A549 (cell line): ENCODE data around the gene TBCE. TPM values are rescaled to one million over a fixed set of nuclear protein-coding genes. Genes with fewer than 3 reads are reported as not detected.
"Not testable (repeated sequence)": the region's sequence is repeated elsewhere in the genome, so short reads cannot be mapped to it uniquely, and the experiment has no call there.

Experiments used
- ATAC-seq, 2 experiments: fragments of 200-7000 bp in 1 of 2; fragments of >200 bp in 1 of 2; cut with Nextera tagmentation in 1 of 2; cut with Tn5 transposase in 1 of 2; 3 replicates each; pipeline versions ENCODE4 v1.8.0 to v1.9.1; 2018 to 2020; ENCODE audit warnings: mild to moderate bottlenecking in 1 of 2, moderate library complexity in 1 of 2
- CTCF ChIA-PET: fragments of 300-600 bp; sonication (Branson Sonifier 250); formaldehyde crosslinking; extraction: SDS; loops from one replicate; lab custom pipeline; 2021; ENCODE audit warnings: antibody characterized with exemption, inconsistent platforms; lab: Yijun Ruan, JAX
- POLR2A ChIA-PET: fragments of 350-600 bp; formaldehyde crosslinking; extraction: SDS; loops from one replicate; lab custom pipeline; 2021; ENCODE audit warnings: antibody characterized with exemption, inconsistent platforms; lab: Yijun Ruan, JAX
- DNase-seq, 2 experiments: peaks; one replicate each; pipeline versions ENCODE4 v3.0.0 to v3.0.0-alpha.2; 2011 to 2016; ENCODE audit warnings: low read depth in 1 of 2, low spot score in 1 of 2
- FAIRE-seq: peaks from 2 replicates; lab custom pipeline; 2011; peaks lifted over from hg19 to GRCh38; lab: Jason Lieb, UNC
- H3K27ac ChIP-seq, 2 experiments: fragments of >200 bp; sonication (Bioruptor Twin); formaldehyde crosslinking; 3 replicates each; pipeline ENCODE4 v1.5.1; 2016 to 2017
- H3K4me1 ChIP-seq: fragments of >200 bp; sonication (Bioruptor Twin); formaldehyde crosslinking; 3 replicates; pipeline ENCODE4 v1.6.1; 2016
- H3K4me2 ChIP-seq: fragments of >200 bp; sonication (Bioruptor Twin); formaldehyde crosslinking; 3 replicates; pipeline ENCODE4 v1.6.1; 2016
- H3K4me3 ChIP-seq: fragments of >200 bp; sonication (Bioruptor Twin); formaldehyde crosslinking; 3 replicates; pipeline ENCODE4 v1.5.1; 2016
- H3K9me3 ChIP-seq: fragments of >200 bp; sonication (Bioruptor Twin); formaldehyde crosslinking; 3 replicates; pipeline ENCODE4 v1.6.1; 2016
- BHLHE40 ChIP-seq: IDR thresholded peaks from 2 replicates; pipeline ENCODE4 v1.6.1; 2012; ENCODE audit warnings: low read depth, low read length, inconsistent platforms
- CBX8 ChIP-seq: fragments of 200-600 bp; sonication (generic); IDR thresholded peaks from 2 replicates; pipeline ENCODE4 v1.6.1; 2016
- CHD2 ChIP-seq: fragments of 150-350 bp; IDR thresholded peaks from 2 replicates; pipeline ENCODE4 v1.6.1; 2014; ENCODE audit warnings: low read length; ENCODE audit not compliant: partially characterized antibody
- CTCF ChIP-seq: fragments of >200 bp; sonication (Bioruptor Twin); formaldehyde crosslinking; IDR thresholded peaks from 3 replicates; pipeline ENCODE4 v1.5.1; 2016
- E2F6 ChIP-seq: IDR thresholded peaks from 2 replicates; pipeline ENCODE4 v1.6.1; 2012; ENCODE audit warnings: low read depth, borderline replicate concordance
- EHMT2 ChIP-seq: fragments of 200-600 bp; sonication (generic); IDR thresholded peaks from 2 replicates; pipeline ENCODE4 v1.6.1; 2016; ENCODE audit warnings: antibody characterized with exemption, low read depth, mild to moderate bottlenecking, moderate library complexity
- EP300 ChIP-seq, 2 experiments: fragments of >200 bp; sonication (Bioruptor Twin); formaldehyde crosslinking; IDR thresholded peaks; 2 replicates in 1 of 2; 3 replicates in 1 of 2; pipeline ENCODE4 v1.6.1; 2016 to 2017
- ESRRA ChIP-seq: fragments of 150-350 bp; IDR thresholded peaks from 2 replicates; pipeline ENCODE4 v1.6.1; 2014; ENCODE audit warnings: mild to moderate bottlenecking, low read length, borderline replicate concordance
- FOSL2 ChIP-seq, 2 experiments: fragments of 450-650 bp in 1 of 2; fragments of >200 bp in 1 of 2; sonication (Bioruptor Twin) in 1 of 2; formaldehyde crosslinking; IDR thresholded peaks; 2 replicates each; pipeline versions ENCODE4 v1.5.0 to v1.6.1; 2016 to 2020; ENCODE audit warnings: mild to moderate bottlenecking in 1 of 2, moderate library complexity in 1 of 2
- FOXS1 ChIP-seq: fragments of 250-450 bp; sonication (Bioruptor Pico); IDR thresholded peaks from 2 replicates; pipeline ENCODE4 v1.5.0; 2020; ENCODE audit warnings: mild to moderate bottlenecking, moderate library complexity
- HDAC2 ChIP-seq: fragments of 200-600 bp; sonication (generic); IDR thresholded peaks from 2 replicates; pipeline ENCODE4 v1.6.1; 2016
- HES2 ChIP-seq: fragments of >200 bp; sonication (Bioruptor Twin); formaldehyde crosslinking; IDR thresholded peaks from 2 replicates; pipeline ENCODE4 v1.6.1; 2016
- JUN ChIP-seq, 2 experiments: fragments of >200 bp; sonication (Bioruptor Twin); formaldehyde crosslinking; IDR thresholded peaks; 2 replicates in 1 of 2; 3 replicates in 1 of 2; pipeline ENCODE4 v1.6.1; 2016 to 2017
- MAFK ChIP-seq: fragments of 450-650 bp; IDR thresholded peaks from 2 replicates; pipeline ENCODE4 v1.6.1; 2014; ENCODE audit not compliant: partially characterized antibody
- MAZ ChIP-seq: fragments of 150-350 bp; IDR thresholded peaks from 2 replicates; pipeline ENCODE4 v1.6.1; 2014; ENCODE audit warnings: antibody characterized with exemption, low read depth, low read length, borderline replicate concordance
- NFE2L2 ChIP-seq: fragments of 150-350 bp; conservative IDR thresholded peaks from 2 replicates; pipeline ENCODE4 v1.6.1; 2014; ENCODE audit warnings: low read length
- PBX3 ChIP-seq: IDR thresholded peaks from 2 replicates; pipeline ENCODE4 v1.6.1; 2012
- PHF8 ChIP-seq: fragments of 200-600 bp; sonication (generic); IDR thresholded peaks from 2 replicates; pipeline ENCODE4 v1.6.1; 2016; ENCODE audit warnings: low read depth, mild to moderate bottlenecking, antibody characterized with exemption, moderate library complexity, borderline replicate concordance
- POLR2A ChIP-seq: IDR thresholded peaks from 2 replicates; pipeline ENCODE4 v1.6.1; 2012; ENCODE audit warnings: mild to moderate bottlenecking, low read length
- RFX5 ChIP-seq: fragments of 450-650 bp; IDR thresholded peaks from 2 replicates; pipeline ENCODE4 v1.7.1; 2014; ENCODE audit warnings: antibody characterized with exemption, mild to moderate bottlenecking, moderate library complexity
- SMC3 ChIP-seq: fragments of >200 bp; sonication (Bioruptor Twin); formaldehyde crosslinking; IDR thresholded peaks from 3 replicates; pipeline ENCODE4 v1.6.1; 2018; ENCODE audit warnings: inconsistent platforms
- WGBS: methylation state at CpG from one replicate; pipeline ENCODE4 v1.1.6; 2017; ENCODE audit errors: missing lambda C conversion rate; 5-methylcytosine and 5-hydroxymethylcytosine counted together
- polyA plus RNA-seq, 4 experiments: library from polyadenylated mRNA; depleted of rRNA in 3 of 4; stranded (reverse); fragments of >200 nt; fragmentation: RNase III in 1 of 4; extraction: RNeasy Plus Mini Kit Qiagen cat#74134 plus additional on column Dnase treatment in 1 of 4; gene quantifications; 2 replicates in 3 of 4; 3 replicates in 1 of 4; pipeline ENCODE4 v1.2.3, GENCODE V29; 2011 to 2017

Gene TBCE
- polyA plus RNA-seq, 2 of the 4 experiments (the other 2 are of a cell fraction): 45.1 to 65.2 TPM

- FAIRE-seq (no peak), ATAC-seq (no peak), DNase-seq (no peak)
- H3K4me1 ChIP-seq: no peaks in the 10 kb centered on the region
- no peak overlapping the region for H3K4me2 ChIP-seq
- no peaks in the 10 kb centered on the region for H3K9me3 ChIP-seq
- ChIA-PET CTCF (interaction anchor here (0.6 to 1.3 kb wide), 3 partner anchors 12 to 1499 kb away, joined by 3 read pairs; no protein-coding TSS in a partner anchor), POLR2A (no interaction called here)
- H3K4me3 ChIP-seq: no peak overlapping the region
- no peak overlapping the region for H3K27ac ChIP-seq
- TF ChIP-seq ESRRA (no peak), PBX3 (no peak), EP300 (IDR thresholded peaks at IDR 0.05) (no peak), JUN (IDR thresholded peaks at IDR 0.05) (no peak), SMC3 (no peak), MAZ (no peak), CBX8 (no peak), HES2 (no peak), EHMT2 (no peak), CHD2 (no peak), BHLHE40 (no peak), PHF8 (no peak), NFE2L2 (no peak), RFX5 (no peak), FOSL2 (IDR thresholded peaks at IDR 0.05) (no peak), FOSL2 (CRISPR knock-in tag; IDR thresholded peaks at IDR 0.05) (no peak), HDAC2 (no peak), FOXS1 (CRISPR knock-in tag) (no peak), MAFK (no peak), CTCF (no peak), E2F6 (no peak)
- WGBS: 81% methylated on average over 2 of the region's 2 CpGs
Measured at GRCh38 chr1:235455097-235455496, 87.9 kb downstream of the TBCE start.

- POLR2A ChIA-PET: no interaction called here
- Histone ChIP-seq H3K9me3 (no peaks in the 10 kb centered on the region), H3K4me2 (no peak overlapping the region), H3K27ac (no peak overlapping the region), H3K4me3 (no peak overlapping the region), H3K4me1 (no peaks in the 10 kb centered on the region)
- DNase-seq: no peak
- TF ChIP-seq POLR2A: no peak
- no peak for FAIRE-seq
- WGBS: 93% methylated on average over 4 of the region's 4 CpGs
- no peak for ATAC-seq
- CTCF ChIA-PET: no interaction called here
Measured at GRCh38 chr1:235455823-235456222, 88.6 kb downstream of the TBCE start.

- H3K9me3 ChIP-seq, FAIRE-seq, H3K27ac ChIP-seq, DNase-seq, H3K4me2 ChIP-seq, CTCF ChIA-PET, POLR2A ChIA-PET, H3K4me1 ChIP-seq, ATAC-seq, H3K4me3 ChIP-seq: not testable (repeated sequence)
- 88% methylated on average over 7 of the region's 7 CpGs for WGBS
Measured at GRCh38 chr1:235457856-235458255, 90.6 kb downstream of the TBCE start.
